Keratinocyte (primary cell): ENCODE data around the gene SMCO4. TPM values are rescaled to one million over a fixed set of nuclear protein-coding genes. Genes with fewer than 3 reads are reported as not detected.

Experiments used
- DNase-seq: peaks from one replicate; pipeline ENCODE4 v3.0.0-alpha.2; 2011; ENCODE audit warnings: low read depth, missing footprints, low spot score
- FAIRE-seq: peaks from 2 replicates; lab custom pipeline; 2011; peaks lifted over from hg19 to GRCh38; lab: Jason Lieb, UNC
- H2AFZ ChIP-seq: 2 replicates; pipeline ENCODE4 v1.6.0; 2012; ENCODE audit warnings: low read length, control low read depth, inconsistent platforms; ENCODE audit not compliant: control insufficient read depth
- H3K27ac ChIP-seq: 2 replicates; pipeline ENCODE4 v1.5.1; 2011; ENCODE audit warnings: low read length; ENCODE audit not compliant: control insufficient read depth, insufficient read depth
- H3K27me3 ChIP-seq: 3 replicates; pipeline ENCODE4 v1.6.0; 2011; ENCODE audit warnings: low read length; ENCODE audit not compliant: control insufficient read depth, insufficient read depth; ENCODE audit errors: extremely low read depth
- H3K36me3 ChIP-seq, 2 experiments: 2 replicates in 1 of 2; 3 replicates in 1 of 2; pipeline ENCODE4 v1.5.1; 2011; ENCODE audit warnings: low read length in 2 of 2, mild to moderate bottlenecking in 1 of 2; ENCODE audit not compliant: control insufficient read depth in 2 of 2, insufficient read depth in 2 of 2; ENCODE audit errors: extremely low read depth in 1 of 2
- H3K4me1 ChIP-seq: 3 replicates; pipeline ENCODE4 v1.5.1; 2011; ENCODE audit warnings: low read length; ENCODE audit not compliant: control insufficient read depth, insufficient read depth; ENCODE audit errors: extremely low read depth
- H3K4me2 ChIP-seq: 3 replicates; pipeline ENCODE4 v1.6.0; 2011; ENCODE audit warnings: low read depth, low read length; ENCODE audit not compliant: control insufficient read depth, insufficient read depth; ENCODE audit errors: extremely low read depth
- H3K4me3 ChIP-seq, 3 experiments: fragments of 200-600 bp in 1 of 3; sonication (generic) in 1 of 3; 2 replicates in 2 of 3; 3 replicates in 1 of 3; pipeline ENCODE4 v1.5.1; 2011 to 2016; ENCODE audit warnings: low read length in 3 of 3, mild to moderate bottlenecking in 3 of 3, control low read depth in 2 of 3, inconsistent platforms in 1 of 3, low read depth in 1 of 3, mixed read lengths in 1 of 3, mixed run types in 1 of 3, moderate library complexity in 1 of 3; ENCODE audit not compliant: control insufficient read depth in 2 of 3, insufficient read depth in 2 of 3; ENCODE audit errors: extremely low read depth in 1 of 3
- H3K79me2 ChIP-seq: 2 replicates; pipeline ENCODE4 v1.6.0; 2012; ENCODE audit warnings: low read length; ENCODE audit not compliant: control insufficient read depth, insufficient read depth
- H3K9ac ChIP-seq: 3 replicates; pipeline ENCODE4 v1.6.0; 2011; ENCODE audit warnings: low read length; ENCODE audit not compliant: control insufficient read depth, insufficient read depth; ENCODE audit errors: extremely low read depth
- H3K9me1 ChIP-seq: 3 replicates; pipeline ENCODE4 v1.6.0; 2011; ENCODE audit warnings: low read length; ENCODE audit not compliant: control insufficient read depth, insufficient read depth; ENCODE audit errors: extremely low read depth
- H3K9me3 ChIP-seq: 2 replicates; pipeline ENCODE4 v1.5.1; 2012; ENCODE audit warnings: low read depth, low read length; ENCODE audit not compliant: control insufficient read depth
- H4K20me1 ChIP-seq: 3 replicates; pipeline ENCODE4 v1.6.0; 2011; ENCODE audit warnings: low read length; ENCODE audit not compliant: control insufficient read depth, insufficient read depth; ENCODE audit errors: extremely low read depth
- CTCF ChIP-seq, 3 experiments: IDR thresholded peaks in 1 of 3; conservative IDR thresholded peaks in 1 of 3; optimal IDR thresholded peaks in 1 of 3; 2 replicates in 2 of 3; 3 replicates in 1 of 3; pipeline versions ENCODE3 to v1.5.1; 2011; ENCODE audit warnings: low read length in 3 of 3, mild to moderate bottlenecking in 3 of 3, moderate library complexity in 2 of 3, control low read depth in 1 of 3, inconsistent platforms in 1 of 3; ENCODE audit not compliant: insufficient read depth in 2 of 3; ENCODE audit errors: extremely low read depth in 1 of 3
- EZH2 ChIP-seq: IDR thresholded peaks from one replicate; pipeline ENCODE4 v1.6.1; 2012; ENCODE audit warnings: inconsistent platforms, mild to moderate bottlenecking, low read length, moderate library complexity
- dilution Hi-C: fragments of 300-500 bp; cut with MboI; formaldehyde crosslinking; loops from one replicate; pipeline ENCODE4 v1.7.0; 2020; ENCODE audit warnings: low sequenced_read_pairs; ENCODE audit not compliant: extremely low pct_ligation_motif_present
- polyA plus RNA-seq, 5 experiments: library from polyadenylated mRNA; depleted of rRNA in 3 of 5; stranded (reverse) in 3 of 5; stranded (forward) in 1 of 5; unstranded in 1 of 5; fragments of >200 nt; gene quantifications; 1 replicate in 1 of 5; 2 replicates in 3 of 5; 3 replicates in 1 of 5; pipeline versions ENCODE4 v1.2.1 to v1.2.3, GENCODE V29; 2011 to 2012; ENCODE audit warnings: missing spikeins in 2 of 5, low read depth in 1 of 5, low replicate concordance in 1 of 5

SMCO4 gene
- polyA plus RNA-seq, 1 donor (not counting 4 experiments of a cell fraction or from before 2014, with no cell fraction given): 1.5 TPM

GRCh38 chr11:93569496-93569895 is 26.3 kb upstream of the SMCO4 start:
- no peak for FAIRE-seq
- no peak overlapping the region for H3K4me2 ChIP-seq
- H3K79me2 ChIP-seq: no peaks in the 10 kb centered on the region
- no peaks in the 10 kb centered on the region for H3K36me3 ChIP-seq
- no peaks in the 10 kb centered on the region for H3K9me3 ChIP-seq
- H3K4me3 ChIP-seq: no peak overlapping the region
- H4K20me1 ChIP-seq: no peaks in the 10 kb centered on the region
- H2AFZ ChIP-seq: no peak overlapping the region
- no peaks in the 10 kb centered on the region for H3K27me3 ChIP-seq
- no peak for TF ChIP-seq EZH2
- TF ChIP-seq CTCF (optimal IDR thresholded peaks at IDR 0.05 in 1 of 3, IDR thresholded peaks at IDR 0.05 in 1 of 3, conservative IDR thresholded peaks at IDR 0.05 in 1 of 3; ENCODE audit: extremely low read depth in 1 of 3, insufficient read depth in 2 of 3, low read length in 3 of 3): no peak
- no peak overlapping the region for H3K27ac ChIP-seq
- no peak overlapping the region for H3K9ac ChIP-seq
- no peaks in the 10 kb centered on the region for H3K4me1 ChIP-seq
- no peak for DNase-seq
- dilution Hi-C loops: no loop called here
- no peaks in the 10 kb centered on the region for H3K9me1 ChIP-seq

GRCh38 chr11:93568726-93569125 is 25.5 kb upstream of the SMCO4 start:
- Histone ChIP-seq H4K20me1 (no peaks in the 10 kb centered on the region), H3K27me3 (no peaks in the 10 kb centered on the region), H3K27ac (no peak overlapping the region), H3K9me3 (no peaks in the 10 kb centered on the region), H3K9me1 (no peaks in the 10 kb centered on the region), H3K36me3 (no peaks in the 10 kb centered on the region), H3K4me1 (no peaks in the 10 kb centered on the region), H3K9ac (no peak overlapping the region), H3K79me2 (no peaks in the 10 kb centered on the region), H3K4me3 (no peak overlapping the region), H3K4me2 (no peak overlapping the region), H2AFZ (no peak overlapping the region)
- no peak for FAIRE-seq
- DNase-seq: no peak
- TF ChIP-seq EZH2: no peak
- no peak for TF ChIP-seq CTCF (optimal IDR thresholded peaks at IDR 0.05 in 1 of 3, IDR thresholded peaks at IDR 0.05 in 1 of 3, conservative IDR thresholded peaks at IDR 0.05 in 1 of 3; ENCODE audit: extremely low read depth in 1 of 3, insufficient read depth in 2 of 3, low read length in 3 of 3)
- dilution Hi-C loops: no loop called here
